GM12878 (cell line): ENCODE results near the gene CPNE4. TPM values are rescaled to one million over a fixed set of nuclear protein-coding genes. Genes with fewer than 3 reads are reported as not detected.

Source experiments
- ATAC-seq: fragments of 200-7000 bp; cut with Tn5 transposase; 3 replicates; pipeline ENCODE4 v1.9.1; 2020; ENCODE audit warnings: mild to moderate bottlenecking, moderate library complexity
- BruUV-seq: library from RNA; stranded (reverse); fragments of 400-500 nt; replicated peaks from 2 replicates; lab custom pipeline; 2021; lab: Mats Ljungman, UMichigan
- CTCF ChIA-PET: fragments of 300-600 bp; sonication (Branson Sonifier 250); formaldehyde crosslinking; extraction: SDS; loops from one replicate; lab custom pipeline; 2021; ENCODE audit warnings: inconsistent platforms; lab: Yijun Ruan, JAX
- POLR2A ChIA-PET: fragments of 350-600 bp; formaldehyde crosslinking; extraction: SDS; loops from one replicate; lab custom pipeline; 2021; ENCODE audit warnings: inconsistent platforms; lab: Charles Lee
- RAD21 ChIA-PET: fragments of 300-600 bp; sonication (Branson Sonifier 250); formaldehyde crosslinking; loops from one replicate; lab custom pipeline; 2023; ENCODE audit warnings: antibody characterized with exemption; ENCODE audit not compliant: unreplicated experiment; lab: Charles Lee
- SMC1A ChIA-PET: fragments of 300-600 bp; sonication (Branson Sonifier 250); formaldehyde crosslinking; loops from one replicate; lab custom pipeline; 2023; ENCODE audit not compliant: unreplicated experiment, uncharacterized antibody; lab: Charles Lee
- DNase-seq: peaks from one replicate; pipeline ENCODE4 v3.0.0-alpha.2; 2011; ENCODE audit warnings: low read depth, low spot score
- FAIRE-seq: peaks from 3 replicates; lab custom pipeline; 2011; peaks lifted over from hg19 to GRCh38; lab: Jason Lieb, UNC
- H2AFZ ChIP-seq: 2 replicates; pipeline ENCODE4 v1.6.0; 2011; ENCODE audit warnings: low read depth, low read length, control low read depth; ENCODE audit not compliant: control insufficient read depth
- H3K27ac ChIP-seq: 2 replicates; pipeline ENCODE4 v1.5.1; 2011; ENCODE audit warnings: control low read depth; ENCODE audit not compliant: control insufficient read depth, insufficient read depth
- H3K27me3 ChIP-seq, 2 experiments: replicated peaks in 1 of 2; 2 replicates each; pipeline versions ENCODE4 v1.6.0 to v1.6.1; 2011; ENCODE audit warnings: low read length in 1 of 2; ENCODE audit not compliant: control insufficient read depth in 2 of 2, insufficient read depth in 2 of 2
- H3K36me3 ChIP-seq, 2 experiments: 2 replicates each; pipeline ENCODE4 v1.5.1; 2011; ENCODE audit warnings: low read length in 1 of 2; ENCODE audit not compliant: control insufficient read depth in 2 of 2, insufficient read depth in 2 of 2
- H3K4me1 ChIP-seq: 2 replicates; pipeline ENCODE4 v1.6.1; 2011; ENCODE audit warnings: mild to moderate bottlenecking, low read length, moderate library complexity, mixed read lengths; ENCODE audit not compliant: control insufficient read depth, insufficient read depth
- H3K4me2 ChIP-seq: 2 replicates; pipeline ENCODE4 v1.6.0; 2011; ENCODE audit warnings: control low read depth; ENCODE audit not compliant: control insufficient read depth, insufficient read depth
- H3K4me3 ChIP-seq: fragments of 200-600 bp; sonication (generic); 2 replicates; pipeline ENCODE4 v1.5.1; 2016
- H3K79me2 ChIP-seq: 2 replicates; pipeline ENCODE4 v1.6.0; 2011; ENCODE audit warnings: low read length; ENCODE audit not compliant: control insufficient read depth, insufficient read depth
- H3K9ac ChIP-seq: 2 replicates; pipeline ENCODE4 v1.8.0; 2011; ENCODE audit warnings: low read length, control low read depth, mixed read lengths; ENCODE audit not compliant: control insufficient read depth, insufficient read depth
- H3K9me3 ChIP-seq: replicated peaks from 3 replicates; pipeline ENCODE4 v1.5.1; 2011; ENCODE audit warnings: mild to moderate bottlenecking, low read length; ENCODE audit not compliant: control insufficient read depth, insufficient read depth
- H4K20me1 ChIP-seq: 2 replicates; pipeline ENCODE4 v1.6.0; 2011; ENCODE audit not compliant: control insufficient read depth, insufficient read depth
- BCL3 ChIP-seq: IDR thresholded peaks from 2 replicates; pipeline ENCODE4 v1.6.1; 2011; ENCODE audit warnings: borderline replicate concordance, low read depth, mild to moderate bottlenecking, moderate library complexity, low read length; ENCODE audit not compliant: insufficient read depth, poor library complexity, severe bottlenecking
- CBX3 ChIP-seq: fragments of 200-600 bp; sonication (generic); IDR thresholded peaks from 2 replicates; pipeline ENCODE4 v1.6.1; 2016; ENCODE audit warnings: low read depth, borderline replicate concordance
- CBX5 ChIP-seq: sonication (generic); IDR thresholded peaks from 2 replicates; pipeline ENCODE4 v1.6.1; 2016; ENCODE audit warnings: low read depth, moderate library complexity, mild to moderate bottlenecking, inconsistent platforms
- CHD1 ChIP-seq: IDR thresholded peaks from 2 replicates; pipeline ENCODE4 v1.6.1; 2012; ENCODE audit warnings: low read depth, low read length, improper control_type of control experiment
- EED ChIP-seq: sonication (generic); IDR thresholded peaks from 2 replicates; pipeline ENCODE4 v1.6.1; 2016; ENCODE audit warnings: antibody characterized with exemption, low read depth
- EGR1 ChIP-seq, 2 experiments: IDR thresholded peaks; 1 replicate in 1 of 2; 2 replicates in 1 of 2; pipeline ENCODE4 v1.6.1; 2011 to 2012; ENCODE audit warnings: low read depth in 2 of 2, low read length in 2 of 2, borderline replicate concordance in 1 of 2, mild to moderate bottlenecking in 1 of 2, moderate library complexity in 1 of 2
- FOXK2 ChIP-seq: fragments of 450-650 bp; IDR thresholded peaks from 2 replicates; pipeline ENCODE4 v1.6.1; 2017; ENCODE audit warnings: mild to moderate bottlenecking, moderate library complexity
- HDAC6 ChIP-seq: fragments of 200-600 bp; sonication (generic); IDR thresholded peaks from one replicate; pipeline ENCODE4 v1.8.0; 2017; ENCODE audit warnings: antibody characterized with exemption; ENCODE audit not compliant: unreplicated experiment
- KLF5 ChIP-seq: fragments of 450-650 bp; IDR thresholded peaks from 2 replicates; pipeline ENCODE4 v1.6.1; 2014; ENCODE audit warnings: mild to moderate bottlenecking; ENCODE audit not compliant: partially characterized antibody
- NFYA ChIP-seq: IDR thresholded peaks from 2 replicates; pipeline ENCODE4 v1.6.1; 2011; ENCODE audit warnings: low read depth, mild to moderate bottlenecking, low read length, improper control_type of control experiment, borderline replicate concordance
- NFYB ChIP-seq: IDR thresholded peaks from 2 replicates; pipeline ENCODE4 v1.6.1; 2011; ENCODE audit warnings: low read depth, mild to moderate bottlenecking, low read length, improper control_type of control experiment, moderate library complexity; ENCODE audit not compliant: insufficient read depth
- NR2F1 ChIP-seq: fragments of 450-650 bp; conservative IDR thresholded peaks from 2 replicates; pipeline ENCODE4 v1.6.1; 2017; ENCODE audit warnings: mild to moderate bottlenecking
- SMAD5 ChIP-seq: IDR thresholded peaks from 2 replicates; pipeline ENCODE4 v1.6.1; 2016; ENCODE audit warnings: antibody characterized with exemption, low read depth
- SREBF1 ChIP-seq: IDR thresholded peaks from 2 replicates; pipeline ENCODE4 v1.6.1; 2012; ENCODE audit warnings: mild to moderate bottlenecking, low read length
- ZBED1 ChIP-seq: IDR thresholded peaks from 2 replicates; pipeline ENCODE4 v1.6.1; 2016; ENCODE audit warnings: borderline replicate concordance
- ZNF217 ChIP-seq: fragments of 450-650 bp; IDR thresholded peaks from 2 replicates; pipeline ENCODE4 v1.6.1; 2017; ENCODE audit warnings: antibody characterized with exemption, mild to moderate bottlenecking
- ZSCAN29 ChIP-seq: fragments of 450-650 bp; IDR thresholded peaks from 2 replicates; pipeline ENCODE4 v1.6.1; 2017; ENCODE audit warnings: mild to moderate bottlenecking, moderate library complexity
- WGBS: methylation state at CpG from one replicate; pipeline ENCODE4 v1.1.6; 2016; ENCODE audit warnings: low lambda C conversion rate; ENCODE audit not compliant: insufficient replicate concordance, insufficient coverage; ENCODE audit errors: missing lambda C conversion rate; 5-methylcytosine and 5-hydroxymethylcytosine counted together
- in situ Hi-C: fragments of 300-500 bp; cut with MboI; formaldehyde crosslinking; loops from 9 replicates; pipeline ENCODE4 v1.14.3; 2018; ENCODE audit warnings: mixed read lengths
- intact Hi-C: fragments of 100-400 bp; cut with micrococcal nuclease; formaldehyde crosslinking; loops from one replicate; pipeline ENCODE4 v1.14.2; 2022; ENCODE audit not compliant: unreplicated experiment
- polyA plus RNA-seq, 11 experiments: library from polyadenylated mRNA; depleted of rRNA in 4 of 11; unstranded in 6 of 11; stranded (reverse) in 5 of 11; fragments of >200 nt; fragmentation: Nextera tagmentation in 4 of 11; fragmentation: Illumina TruSeq in 1 of 11; extraction: Ambion mirVana in 4 of 11; extraction: Trizol in 1 of 11; gene quantifications; 1 replicate in 1 of 11; 2 replicates in 10 of 11; pipeline versions ENCODE4 v1.2.1 to v1.2.3, GENCODE V29; 2011 to 2016; ENCODE audit warnings: inconsistent platforms in 2 of 11, missing spikeins in 2 of 11, low read depth in 1 of 11
- total RNA-seq, 4 experiments: library from RNA; depleted of rRNA in 3 of 4; stranded (reverse); fragments of >200 nt in 3 of 4; fragmentation: Illumina TruSeq in 1 of 4; extraction: Trizol in 1 of 4; gene quantifications; 2 replicates each; pipeline versions ENCODE4 v1.2.1 to v1.2.3, GENCODE V29; 2013 to 2021
- TF ChIP-seq, protein P1 (sequence below): fragments of 450-650 bp; formaldehyde crosslinking; IDR thresholded peaks from 2 replicates; pipeline ENCODE4 v1.4.0; 2020; ENCODE audit warnings: mild to moderate bottlenecking, moderate library complexity
- TF ChIP-seq, protein P2 (sequence below): IDR thresholded peaks from 2 replicates; pipeline ENCODE4 v1.6.1; 2012; ENCODE audit warnings: low read length, inconsistent platforms

The CPNE4 gene
- total and polyA plus RNA-seq, 10 of the 15 experiments (the other 5 are each of a cell fraction or from before 2014, with no cell fraction given) = 0.17 to 1.9 (median 0.48) TPM; not detected in 1

- TF ChIP-seq, protein P1, sequence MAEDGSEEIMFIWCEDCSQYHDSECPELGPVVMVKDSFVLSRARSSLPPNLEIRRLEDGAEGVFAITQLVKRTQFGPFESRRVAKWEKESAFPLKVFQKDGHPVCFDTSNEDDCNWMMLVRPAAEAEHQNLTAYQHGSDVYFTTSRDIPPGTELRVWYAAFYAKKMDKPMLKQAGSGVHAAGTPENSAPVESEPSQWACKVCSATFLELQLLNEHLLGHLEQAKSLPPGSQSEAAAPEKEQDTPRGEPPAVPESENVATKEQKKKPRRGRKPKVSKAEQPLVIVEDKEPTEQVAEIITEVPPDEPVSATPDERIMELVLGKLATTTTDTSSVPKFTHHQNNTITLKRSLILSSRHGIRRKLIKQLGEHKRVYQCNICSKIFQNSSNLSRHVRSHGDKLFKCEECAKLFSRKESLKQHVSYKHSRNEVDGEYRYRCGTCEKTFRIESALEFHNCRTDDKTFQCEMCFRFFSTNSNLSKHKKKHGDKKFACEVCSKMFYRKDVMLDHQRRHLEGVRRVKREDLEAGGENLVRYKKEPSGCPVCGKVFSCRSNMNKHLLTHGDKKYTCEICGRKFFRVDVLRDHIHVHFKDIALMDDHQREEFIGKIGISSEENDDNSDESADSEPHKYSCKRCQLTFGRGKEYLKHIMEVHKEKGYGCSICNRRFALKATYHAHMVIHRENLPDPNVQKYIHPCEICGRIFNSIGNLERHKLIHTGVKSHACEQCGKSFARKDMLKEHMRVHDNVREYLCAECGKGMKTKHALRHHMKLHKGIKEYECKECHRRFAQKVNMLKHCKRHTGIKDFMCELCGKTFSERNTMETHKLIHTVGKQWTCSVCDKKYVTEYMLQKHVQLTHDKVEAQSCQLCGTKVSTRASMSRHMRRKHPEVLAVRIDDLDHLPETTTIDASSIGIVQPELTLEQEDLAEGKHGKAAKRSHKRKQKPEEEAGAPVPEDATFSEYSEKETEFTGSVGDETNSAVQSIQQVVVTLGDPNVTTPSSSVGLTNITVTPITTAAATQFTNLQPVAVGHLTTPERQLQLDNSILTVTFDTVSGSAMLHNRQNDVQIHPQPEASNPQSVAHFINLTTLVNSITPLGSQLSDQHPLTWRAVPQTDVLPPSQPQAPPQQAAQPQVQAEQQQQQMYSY = no peak
- TF ChIP-seq NFYA (no peak), ZSCAN29 (no peak), CBX3 (no peak), ZNF217 (no peak)
These were observed 29.3 kb upstream of the CPNE4 start (continued) for GRCh38 chr3:132064114-132064513.

DNA sequence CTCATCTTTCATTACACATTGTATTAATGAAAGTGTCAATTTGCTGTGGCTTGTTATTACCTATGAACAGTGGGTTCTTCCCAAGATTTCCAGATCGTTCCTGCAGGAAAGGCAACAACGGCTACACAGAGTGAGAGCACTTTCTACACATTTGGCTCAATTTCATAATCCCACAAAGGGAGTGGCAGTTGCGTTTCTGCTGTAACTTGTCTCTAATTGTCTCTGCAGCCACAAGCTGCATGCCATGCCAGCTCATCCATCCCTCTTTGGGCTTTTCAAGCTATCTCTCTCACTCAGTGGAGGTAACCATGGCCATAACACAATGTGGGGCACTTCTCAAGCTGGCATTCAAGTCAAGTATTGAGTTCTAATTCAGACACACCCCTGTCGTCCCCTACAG, 27.7 kb upstream of the CPNE4 start:
- H4K20me1 ChIP-seq = no peaks in the 10 kb centered on the region
- no peak for DNase-seq
- H3K79me2 ChIP-seq = no peaks in the 10 kb centered on the region
- intact Hi-C loops = no loop called here
- no peak overlapping the region for H3K4me2 ChIP-seq
- no peaks in the 10 kb centered on the region for H3K27me3 ChIP-seq
- H3K36me3 ChIP-seq = no peaks in the 10 kb centered on the region
- BruUV-seq = no TSS peak
- SMC1A ChIA-PET = no interaction called here
- ATAC-seq = no peak
- RAD21 ChIA-PET = no interaction called here
- H2AFZ ChIP-seq = no peak overlapping the region
- no peak for FAIRE-seq
- POLR2A ChIA-PET = no interaction called here
- H3K9ac ChIP-seq = no peak overlapping the region
- WGBS = 0% methylated on average over 4 of the region's 4 CpGs
- H3K4me1 ChIP-seq = no peaks in the 10 kb centered on the region
- CTCF ChIA-PET = no interaction called here
- no peak overlapping the region for H3K4me3 ChIP-seq
- H3K27ac ChIP-seq = no peak overlapping the region
- no peaks in the 10 kb centered on the region for H3K9me3 ChIP-seq
- in situ Hi-C loops = no loop called here
- TF ChIP-seq CHD1 = no peak
- no peak for TF ChIP-seq CBX5
- TF ChIP-seq BCL3 = no peak
- no peak for TF ChIP-seq NR2F1
- no peak for TF ChIP-seq EED
- TF ChIP-seq, protein P2, sequence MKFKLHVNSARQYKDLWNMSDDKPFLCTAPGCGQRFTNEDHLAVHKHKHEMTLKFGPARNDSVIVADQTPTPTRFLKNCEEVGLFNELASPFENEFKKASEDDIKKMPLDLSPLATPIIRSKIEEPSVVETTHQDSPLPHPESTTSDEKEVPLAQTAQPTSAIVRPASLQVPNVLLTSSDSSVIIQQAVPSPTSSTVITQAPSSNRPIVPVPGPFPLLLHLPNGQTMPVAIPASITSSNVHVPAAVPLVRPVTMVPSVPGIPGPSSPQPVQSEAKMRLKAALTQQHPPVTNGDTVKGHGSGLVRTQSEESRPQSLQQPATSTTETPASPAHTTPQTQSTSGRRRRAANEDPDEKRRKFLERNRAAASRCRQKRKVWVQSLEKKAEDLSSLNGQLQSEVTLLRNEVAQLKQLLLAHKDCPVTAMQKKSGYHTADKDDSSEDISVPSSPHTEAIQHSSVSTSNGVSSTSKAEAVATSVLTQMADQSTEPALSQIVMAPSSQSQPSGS = no peak
- TF ChIP-seq SMAD5 = no peak
- TF ChIP-seq NFYB = no peak
- no peak for TF ChIP-seq KLF5
- TF ChIP-seq SREBF1 = no peak
- no peak for TF ChIP-seq ZBED1
- no peak for TF ChIP-seq EGR1 (IDR thresholded peaks at IDR 0.05; ENCODE audit: borderline replicate concordance in 1 of 2, low read depth in 2 of 2, low read length in 2 of 2)
- no peak for TF ChIP-seq FOXK2
- no peak for TF ChIP-seq HDAC6
